Lower lobe of right lung (tissue), 2 donors: Measurements from ENCODE around the gene PLSCR3. TPM values are rescaled to one million over a fixed set of nuclear protein-coding genes. Genes with fewer than 3 reads are reported as not detected.
"Not testable (repeated sequence)": the region's sequence is repeated elsewhere in the genome, so short reads cannot be mapped to it uniquely, and the experiment has no call there.

Experiments used
- ATAC-seq, 2 donors: fragments of 200-7000 bp; cut with Tn5 transposase; one replicate each; pipeline ENCODE4 v1.9.1; 2020 to 2022; ENCODE audit warnings: mild to moderate bottlenecking in 2 of 2, moderate library complexity in 2 of 2
- DNase-seq: peaks from one replicate; pipeline ENCODE4 v3.0.0-alpha.2; 2020
- H3K27ac ChIP-seq: fragments of 200-600 bp; one replicate; pipeline ENCODE4 v1.8.0; 2022
- H3K27me3 ChIP-seq: fragments of 200-600 bp; one replicate; pipeline ENCODE4 v1.8.0; 2022; ENCODE audit warnings: low read depth
- H3K36me3 ChIP-seq: fragments of 200-600 bp; one replicate; pipeline ENCODE4 v1.8.0; 2022; ENCODE audit warnings: mild to moderate bottlenecking
- H3K4me1 ChIP-seq: fragments of 200-600 bp; one replicate; pipeline ENCODE4 v1.8.0; 2022
- H3K4me3 ChIP-seq: fragments of 200-600 bp; one replicate; pipeline ENCODE4 v1.8.0; 2022; ENCODE audit warnings: mild to moderate bottlenecking
- H3K9me3 ChIP-seq: fragments of 200-600 bp; one replicate; pipeline ENCODE4 v1.8.0; 2022
- intact Hi-C: fragments of 100-400 bp; cut with DNase I; formaldehyde crosslinking; loops from one replicate; pipeline ENCODE4 v1.11.0; 2022
- total RNA-seq: library from RNA; stranded (reverse); fragmentation: NEBNext Ultra II Directional; extraction: Animal tissue kit (Norgen Biotek cat#: 25700); gene quantifications from one replicate; pipeline ENCODE4 v1.2.1, GENCODE V29; 2021
- TF ChIP-seq, protein P1 (sequence below): fragments of 200-600 bp; IDR thresholded peaks from one replicate; pipeline ENCODE4 v1.8.0; 2022; ENCODE audit warnings: antibody characterized with exemption, mild to moderate bottlenecking
- donor health status: DM: no; HTN: yes; CAD: no; lungs with severe emphysema.

The PLSCR3 gene
- total RNA-seq, 1 donor from 2014 or later, result 27.1 TPM

DNA sequence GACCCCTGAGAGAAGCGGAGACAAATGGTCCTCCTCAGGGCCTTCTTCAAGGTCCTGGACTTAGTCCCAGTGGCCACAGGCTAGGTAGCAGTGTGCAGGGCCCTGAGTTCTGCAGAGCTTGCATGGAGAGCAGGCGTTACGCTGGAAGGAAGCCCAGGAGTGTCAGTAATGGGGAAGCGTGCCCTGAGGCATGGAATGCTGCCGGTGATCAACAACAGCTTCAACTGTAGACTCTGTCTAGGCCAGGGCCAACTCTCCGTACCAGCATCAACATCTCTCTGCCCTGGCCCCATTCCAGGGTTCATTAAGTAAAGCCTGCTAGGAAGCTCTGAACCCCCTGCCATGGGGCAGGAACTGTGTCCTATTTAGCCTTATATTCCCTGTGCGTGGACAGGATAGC is 14.0 kb downstream of the PLSCR3 start:
- peaks cover 10% of the 10 kb centered on the region for H3K27me3 ChIP-seq
- H3K36me3 ChIP-seq, result peaks cover 6% of the 10 kb centered on the region
- TF ChIP-seq, protein P1, sequence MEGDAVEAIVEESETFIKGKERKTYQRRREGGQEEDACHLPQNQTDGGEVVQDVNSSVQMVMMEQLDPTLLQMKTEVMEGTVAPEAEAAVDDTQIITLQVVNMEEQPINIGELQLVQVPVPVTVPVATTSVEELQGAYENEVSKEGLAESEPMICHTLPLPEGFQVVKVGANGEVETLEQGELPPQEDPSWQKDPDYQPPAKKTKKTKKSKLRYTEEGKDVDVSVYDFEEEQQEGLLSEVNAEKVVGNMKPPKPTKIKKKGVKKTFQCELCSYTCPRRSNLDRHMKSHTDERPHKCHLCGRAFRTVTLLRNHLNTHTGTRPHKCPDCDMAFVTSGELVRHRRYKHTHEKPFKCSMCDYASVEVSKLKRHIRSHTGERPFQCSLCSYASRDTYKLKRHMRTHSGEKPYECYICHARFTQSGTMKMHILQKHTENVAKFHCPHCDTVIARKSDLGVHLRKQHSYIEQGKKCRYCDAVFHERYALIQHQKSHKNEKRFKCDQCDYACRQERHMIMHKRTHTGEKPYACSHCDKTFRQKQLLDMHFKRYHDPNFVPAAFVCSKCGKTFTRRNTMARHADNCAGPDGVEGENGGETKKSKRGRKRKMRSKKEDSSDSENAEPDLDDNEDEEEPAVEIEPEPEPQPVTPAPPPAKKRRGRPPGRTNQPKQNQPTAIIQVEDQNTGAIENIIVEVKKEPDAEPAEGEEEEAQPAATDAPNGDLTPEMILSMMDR, result no peak
- peak overlapping the region; percentile 61 for H3K4me3 ChIP-seq
- intact Hi-C loops, result no loop called here
- H3K9me3 ChIP-seq, result no peaks in the 10 kb centered on the region
- peak overlapping the region; percentile 71 for H3K27ac ChIP-seq
- peaks cover 26% of the 10 kb centered on the region for H3K4me1 ChIP-seq
- DNase-seq, result peak; percentile 66
- peak; percentile 57 to 58 for ATAC-seq

DNA sequence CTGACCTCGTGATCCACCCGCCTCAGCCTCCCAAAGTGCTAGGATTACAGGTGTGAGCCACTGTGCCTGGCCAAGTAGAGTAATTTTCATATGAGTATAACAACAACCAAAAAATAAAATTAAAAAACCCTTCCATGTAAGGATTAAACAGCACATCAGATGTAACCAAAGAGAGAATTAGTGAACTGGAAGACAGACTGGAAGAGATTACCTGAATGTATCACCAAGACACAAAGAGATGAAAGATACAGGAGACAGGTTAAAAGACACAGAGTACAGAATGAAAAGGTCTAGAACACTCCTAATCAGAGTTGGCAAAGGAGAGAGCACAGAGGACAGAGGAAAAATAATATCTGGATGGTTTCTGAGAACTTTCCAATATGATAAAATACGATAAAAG is 15.2 kb downstream of the PLSCR3 start:
- no peak overlapping the region for H3K27ac ChIP-seq
- ATAC-seq, result no peak

DNA sequence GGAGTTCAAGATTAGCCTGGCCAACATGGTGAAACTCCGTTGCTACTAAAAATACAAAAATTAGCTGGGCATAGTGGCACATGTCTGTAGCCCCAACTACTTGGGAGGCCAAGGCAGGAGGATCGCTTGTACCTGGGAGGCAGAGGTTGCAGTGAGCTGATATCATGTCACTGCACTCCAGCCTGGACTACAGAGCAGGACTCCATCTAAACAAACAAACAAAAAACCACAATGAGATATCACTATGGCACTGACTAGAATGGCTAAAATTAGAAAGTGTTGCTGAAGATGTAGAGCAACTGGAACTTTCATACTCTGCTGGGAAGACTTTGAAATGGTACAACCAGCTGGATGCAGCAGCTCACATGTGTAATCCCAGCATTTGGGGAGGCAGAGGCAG is 20.0 kb downstream of the PLSCR3 start:
- DNase-seq, result no peak
- no peaks in the 10 kb centered on the region for H3K36me3 ChIP-seq
- no peaks in the 10 kb centered on the region for H3K4me1 ChIP-seq
- intact Hi-C loops, result no loop called here
- H3K4me3 ChIP-seq, result no peak overlapping the region
- TF ChIP-seq, protein P1, result no peak
- ATAC-seq, result no peak
- no peak overlapping the region for H3K27ac ChIP-seq
- H3K9me3 ChIP-seq, result no peaks in the 10 kb centered on the region
- no peaks in the 10 kb centered on the region for H3K27me3 ChIP-seq

More for the DNA sequence above, 15.2 kb downstream of the PLSCR3 start:
- TF ChIP-seq, protein P1, result no peak
- peaks cover 23% of the 10 kb centered on the region for H3K4me1 ChIP-seq
- no peak overlapping the region for H3K4me3 ChIP-seq
- H3K27me3 ChIP-seq, result peaks cover 10% of the 10 kb centered on the region
- no peaks in the 10 kb centered on the region for H3K36me3 ChIP-seq
- no peaks in the 10 kb centered on the region for H3K9me3 ChIP-seq
- intact Hi-C loops, result no loop called here
- DNase-seq, result no peak

DNA sequence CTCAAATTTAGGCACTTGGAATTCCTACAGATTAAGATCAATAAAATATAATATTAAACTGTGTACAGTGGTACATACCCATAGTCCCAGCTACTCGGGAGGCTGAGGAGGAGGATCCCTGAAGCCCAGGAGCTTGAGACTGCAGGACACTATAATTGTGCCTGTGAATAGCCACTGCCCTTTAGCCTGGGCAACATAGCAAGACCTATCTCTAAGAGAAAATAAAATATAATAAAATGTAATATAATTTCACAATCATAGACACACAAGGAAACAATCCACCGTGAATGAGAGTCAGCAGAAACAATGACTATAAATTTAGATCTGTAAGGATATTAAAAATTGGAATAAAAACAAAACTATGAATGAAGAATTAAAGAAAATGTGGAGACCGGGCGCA is 23.5 kb downstream of the PLSCR3 start:
- Histone ChIP-seq H3K9me3 (no peaks in the 10 kb centered on the region), H3K4me1 (no peaks in the 10 kb centered on the region), H3K4me3 (no peak overlapping the region), H3K36me3 (no peaks in the 10 kb centered on the region), H3K27ac (no peak overlapping the region), H3K27me3 (no peaks in the 10 kb centered on the region)
- DNase-seq (no peak), ATAC-seq (no peak)
- TF ChIP-seq, protein P1, result no peak
- intact Hi-C loops, result no loop called here

DNA sequence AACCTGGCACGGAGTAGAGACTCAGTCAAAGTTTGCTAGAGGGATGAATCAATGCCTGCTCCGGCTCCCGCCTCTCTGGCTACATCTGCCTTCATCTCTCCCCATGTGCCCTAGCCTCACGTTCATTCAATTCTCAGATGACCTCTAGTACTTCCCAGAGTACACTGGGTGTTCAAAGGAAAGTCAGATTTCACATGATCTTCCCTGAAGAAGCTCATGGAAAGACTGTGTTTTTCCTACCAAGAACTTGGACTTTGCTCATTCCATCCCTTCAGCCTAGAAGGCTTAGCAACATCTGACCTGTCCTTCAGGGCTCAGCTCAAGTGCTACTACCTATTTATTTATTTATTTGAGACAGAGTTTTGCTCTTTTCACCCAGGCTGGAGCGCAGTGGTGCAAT is 24.5 kb downstream of the PLSCR3 start:
- Histone ChIP-seq H3K27me3 (no peaks in the 10 kb centered on the region), H3K27ac (no peak overlapping the region), H3K9me3 (no peaks in the 10 kb centered on the region), H3K36me3 (no peaks in the 10 kb centered on the region), H3K4me1 (no peaks in the 10 kb centered on the region), H3K4me3 (no peak overlapping the region)
- TF ChIP-seq, protein P1, result no peak
- DNase-seq (no peak), ATAC-seq (no peak)
- intact Hi-C loops, result no loop called here

DNA sequence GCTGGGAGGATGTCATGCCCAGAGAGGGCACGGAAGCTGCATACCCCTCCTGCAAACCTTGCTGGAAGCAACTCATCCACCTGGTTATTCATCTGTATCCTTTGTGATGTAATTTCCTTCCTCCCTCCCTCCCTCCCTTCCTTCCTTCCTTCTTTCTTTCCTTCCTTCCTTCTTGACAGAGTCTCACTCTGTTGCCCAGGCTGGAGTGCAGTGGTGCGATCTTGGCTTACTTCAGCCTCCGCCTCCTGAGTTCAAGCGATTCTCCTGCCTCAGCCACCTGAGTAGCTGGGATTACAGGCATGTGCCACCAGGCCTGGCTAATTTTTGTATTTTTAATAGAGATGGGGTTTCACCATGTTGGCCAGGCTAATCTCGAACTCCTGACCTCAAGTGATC is 25.7 kb downstream of the PLSCR3 start:
- intact Hi-C loops, ATAC-seq, H3K27ac ChIP-seq, H3K36me3 ChIP-seq, H3K4me3 ChIP-seq, H3K4me1 ChIP-seq, DNase-seq, H3K9me3 ChIP-seq, H3K27me3 ChIP-seq: not testable (repeated sequence)
